Muscle layer of duodenum (tissue), 2 donors: ENCODE data around the gene YWHAE.
"Not testable (repeated sequence)": the region's sequence is repeated elsewhere in the genome, so short reads cannot be mapped to it uniquely, and the experiment has no call there.

Experiments
- H3K27ac ChIP-seq: one replicate; pipeline ENCODE4 v1.7.0; 2013; ENCODE audit warnings: mild to moderate bottlenecking, low read length
- H3K27me3 ChIP-seq: one replicate; pipeline ENCODE4 v1.7.0; 2013; ENCODE audit warnings: low read depth, mild to moderate bottlenecking, control low read depth, low read length
- H3K36me3 ChIP-seq, 2 donors: one replicate each; pipeline ENCODE4 v1.7.0; 2013; ENCODE audit warnings: low read length in 2 of 2, control low read depth in 1 of 2, mild to moderate bottlenecking in 1 of 2; ENCODE audit not compliant: insufficient read depth in 2 of 2, control insufficient read depth in 1 of 2
- H3K4me1 ChIP-seq, 2 donors: one replicate each; pipeline ENCODE4 v1.7.0; 2013; ENCODE audit warnings: low read length in 2 of 2, mild to moderate bottlenecking in 2 of 2, control low read depth in 1 of 2, moderate library complexity in 1 of 2; ENCODE audit not compliant: insufficient read depth in 2 of 2, control insufficient read depth in 1 of 2
- H3K4me3 ChIP-seq, 2 donors: one replicate each; pipeline ENCODE4 v1.7.0; 2013; ENCODE audit warnings: low read length in 2 of 2, low read depth in 1 of 2, mild to moderate bottlenecking in 1 of 2
- H3K9me3 ChIP-seq, 2 donors: one replicate each; pipeline ENCODE4 v1.7.0; 2013; ENCODE audit warnings: low read length in 2 of 2, control low read depth in 1 of 2, mild to moderate bottlenecking in 1 of 2; ENCODE audit not compliant: control insufficient read depth in 1 of 2
- donor health status: healthy.

The YWHAE gene

DNA sequence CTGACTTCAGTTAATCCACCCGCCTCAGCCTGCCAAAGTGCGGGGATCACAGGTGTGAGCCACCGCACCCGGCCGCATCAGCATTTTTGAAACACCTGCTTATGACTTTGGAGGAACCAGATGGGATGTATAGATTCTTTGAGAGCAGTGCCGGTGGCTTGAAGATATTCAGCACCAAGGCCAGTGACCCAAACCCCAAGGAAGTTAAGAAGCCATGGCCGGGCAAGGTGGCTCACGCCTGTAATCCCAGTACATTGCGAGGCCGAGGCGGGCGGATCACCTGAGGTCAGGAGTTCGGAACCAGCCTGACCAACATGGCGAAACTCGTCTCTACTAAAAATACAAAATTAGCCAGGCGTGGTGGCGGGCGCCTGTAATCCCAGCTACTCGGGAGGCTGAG, 76.7 kb downstream of the YWHAE start:
- Histone ChIP-seq H3K27me3 (no peaks in the 10 kb centered on the region), H3K4me1 (no peaks in the 10 kb centered on the region), H3K4me3 (no peak overlapping the region), H3K27ac (no peak overlapping the region), H3K9me3 (no peaks in the 10 kb centered on the region), H3K36me3 (no peaks in the 10 kb centered on the region)

GRCh38 chr17:1322480-1322879, 77.5 kb downstream of the YWHAE start:
- H3K4me1 ChIP-seq = no peaks in the 10 kb centered on the region
- H3K27ac ChIP-seq = no peak overlapping the region
- H3K27me3 ChIP-seq = no peaks in the 10 kb centered on the region
- H3K4me3 ChIP-seq = no peak overlapping the region
- H3K36me3 ChIP-seq = no peaks in the 10 kb centered on the region
- no peaks in the 10 kb centered on the region for H3K9me3 ChIP-seq

- Histone ChIP-seq H3K27me3 (no peaks in the 10 kb centered on the region), H3K27ac (no peak overlapping the region), H3K4me1 (no peaks in the 10 kb centered on the region), H3K36me3 (no peaks in the 10 kb centered on the region), H3K4me3 (no peak overlapping the region), H3K9me3 (no peaks in the 10 kb centered on the region)
Observed at GRCh38 chr17:1322014-1322428, 78.0 kb downstream of the YWHAE start.

DNA sequence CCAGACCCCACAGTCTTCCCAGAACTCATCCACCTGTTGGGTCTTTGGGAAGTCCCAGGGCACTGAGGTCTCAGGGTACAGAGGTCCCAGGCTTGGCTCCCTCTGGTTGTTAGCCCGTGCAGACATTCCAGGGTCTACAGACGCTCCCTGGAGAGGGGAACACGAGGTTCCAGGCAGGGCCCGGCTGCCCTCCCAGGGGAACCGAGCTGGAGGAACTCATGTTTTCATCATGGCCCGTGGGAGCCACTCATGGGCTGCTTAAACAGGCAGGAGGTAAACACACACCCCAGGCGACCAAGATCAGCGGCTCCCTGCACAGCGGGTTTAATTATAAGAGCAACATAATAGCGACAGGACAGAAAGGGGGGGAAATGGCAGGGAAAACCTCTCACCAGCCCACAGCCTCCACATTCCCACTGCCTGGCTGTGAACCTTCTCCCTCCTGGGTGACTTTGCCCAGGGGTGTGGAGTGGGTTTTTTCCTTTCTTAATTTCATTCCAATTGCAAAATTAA, 84.1 kb downstream of the YWHAE start:
- Histone ChIP-seq H3K4me3 (no peak overlapping the region), H3K4me1 (no peaks in the 10 kb centered on the region), H3K27me3 (peaks cover 3% of the 10 kb centered on the region)

GRCh38 chr17:1315409-1315808, 84.6 kb downstream of the YWHAE start:
- no peak overlapping the region for H3K4me3 ChIP-seq
- no peaks in the 10 kb centered on the region for H3K9me3 ChIP-seq
- no peaks in the 10 kb centered on the region for H3K36me3 ChIP-seq
- no peaks in the 10 kb centered on the region for H3K4me1 ChIP-seq
- no peak overlapping the region for H3K27ac ChIP-seq
- H3K27me3 ChIP-seq = peaks cover 3% of the 10 kb centered on the region

More for the DNA sequence above, 84.1 kb downstream of the YWHAE start:
- H3K36me3 ChIP-seq = no peaks in the 10 kb centered on the region
- H3K27ac ChIP-seq = no peak overlapping the region
- no peaks in the 10 kb centered on the region for H3K9me3 ChIP-seq

DNA sequence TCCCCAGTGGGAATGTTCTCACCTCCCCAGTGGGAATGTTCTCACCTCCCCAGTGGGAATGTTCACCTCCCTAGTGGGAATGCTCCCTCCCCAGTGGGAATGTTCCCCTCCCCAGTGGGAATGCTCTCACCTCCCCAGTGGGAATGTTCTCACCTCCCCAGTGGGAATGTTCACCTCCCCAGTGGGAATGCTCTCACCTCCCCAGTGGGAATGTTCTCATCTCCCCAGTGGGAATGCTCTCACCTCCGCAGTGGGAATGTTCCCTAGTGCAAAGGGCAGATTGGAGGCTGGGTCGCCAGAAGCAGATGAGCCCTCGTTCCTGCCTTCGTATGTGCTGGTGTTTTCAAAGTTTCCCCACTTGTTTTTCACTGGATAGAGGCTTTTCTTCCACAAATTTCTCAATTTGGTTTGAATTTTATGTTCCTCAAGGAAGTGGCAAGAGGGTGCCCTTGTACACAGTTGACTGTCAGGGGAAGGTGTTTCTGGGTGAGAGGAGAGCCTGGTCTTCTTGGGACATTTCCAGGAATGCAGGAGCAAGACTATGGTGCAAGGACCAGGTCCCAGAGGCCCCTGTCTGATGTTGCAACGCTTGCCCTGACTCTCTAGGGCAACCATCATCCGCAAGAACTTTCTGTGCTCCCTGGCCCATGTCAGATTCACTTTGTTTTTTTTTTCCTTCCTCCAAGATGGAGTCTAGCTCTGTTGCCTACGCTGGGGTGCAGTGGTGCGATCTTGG, 86.6 kb downstream of the YWHAE start:
- no peaks in the 10 kb centered on the region for H3K4me1 ChIP-seq
- no peaks in the 10 kb centered on the region for H3K36me3 ChIP-seq
- no peaks in the 10 kb centered on the region for H3K9me3 ChIP-seq
- H3K27ac ChIP-seq = no peak overlapping the region
- peaks cover 3% of the 10 kb centered on the region for H3K27me3 ChIP-seq
- no peak overlapping the region for H3K4me3 ChIP-seq

- Histone ChIP-seq H3K36me3 (no peaks in the 10 kb centered on the region), H3K4me1 (no peaks in the 10 kb centered on the region), H3K4me3 (no peak overlapping the region), H3K27ac (no peak overlapping the region), H3K9me3 (no peaks in the 10 kb centered on the region), H3K27me3 (peaks cover 3% of the 10 kb centered on the region)
Observed at GRCh38 chr17:1312261-1312870, 87.7 kb downstream of the YWHAE start.

GRCh38 chr17:1307829-1308228, 92.2 kb downstream of the YWHAE start:
- not testable (repeated sequence) for H3K4me3 ChIP-seq, H3K4me1 ChIP-seq, H3K27ac ChIP-seq, H3K27me3 ChIP-seq, H3K36me3 ChIP-seq, H3K9me3 ChIP-seq

- Histone ChIP-seq H3K27ac (no peak overlapping the region), H3K27me3 (no peaks in the 10 kb centered on the region), H3K9me3 (no peaks in the 10 kb centered on the region), H3K36me3 (no peaks in the 10 kb centered on the region), H3K4me1 (no peaks in the 10 kb centered on the region), H3K4me3 (no peak overlapping the region)
Observed at GRCh38 chr17:1304962-1305563, 95.0 kb downstream of the YWHAE start.

DNA sequence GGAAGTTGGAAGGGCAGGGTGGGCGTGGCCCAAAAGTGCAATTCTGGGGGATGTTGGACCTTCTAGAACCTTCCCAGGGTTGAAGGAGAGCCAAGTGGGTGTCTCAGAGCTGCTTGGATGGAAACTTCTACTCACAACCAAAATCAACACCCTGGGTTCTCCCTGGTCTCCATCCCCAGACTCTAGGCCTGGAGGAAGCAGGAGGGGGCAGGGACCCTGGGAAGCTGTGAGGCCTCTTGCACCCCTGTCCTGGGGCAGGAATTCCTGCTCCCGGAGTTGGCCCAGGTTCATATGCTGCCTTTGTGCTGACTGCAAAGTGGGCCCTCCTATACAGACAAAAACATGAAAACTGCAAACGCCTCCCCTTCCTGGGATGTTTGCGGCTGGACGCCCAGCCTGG, 95.5 kb downstream of the YWHAE start:
- Histone ChIP-seq H3K27me3 (no peaks in the 10 kb centered on the region), H3K4me3 (no peak overlapping the region), H3K9me3 (no peaks in the 10 kb centered on the region), H3K27ac (no peak overlapping the region), H3K36me3 (no peaks in the 10 kb centered on the region), H3K4me1 (no peaks in the 10 kb centered on the region)

GRCh38 chr17:1302761-1303160, 97.3 kb downstream of the YWHAE start:
- no peak overlapping the region for H3K4me3 ChIP-seq
- peaks cover 6% of the 10 kb centered on the region for H3K27me3 ChIP-seq
- no peaks in the 10 kb centered on the region for H3K9me3 ChIP-seq
- H3K36me3 ChIP-seq = no peaks in the 10 kb centered on the region
- H3K4me1 ChIP-seq = peaks cover 0 to 7% of the 10 kb centered on the region in 2 donors
- H3K27ac ChIP-seq = no peak overlapping the region
